K562 (cell line): ENCODE data around the gene ARL14EP. TPM values are rescaled to one million over a fixed set of nuclear protein-coding genes. Genes with fewer than 3 reads are reported as not detected.

Experiments used
- ATF2 ChIP-seq: sonication (generic); formaldehyde crosslinking; IDR thresholded peaks from 2 replicates; pipeline ENCODE4 v1.8.1; 2022; ENCODE audit warnings: missing genetic modification reagents
- BRF2 ChIP-seq: IDR thresholded peaks from 3 replicates; pipeline ENCODE4 v1.6.1; 2011; ENCODE audit warnings: borderline replicate concordance, mild to moderate bottlenecking; ENCODE audit not compliant: insufficient read length, insufficient read depth
- C11orf30 ChIP-seq: fragments of 450-650 bp; IDR thresholded peaks from 2 replicates; pipeline ENCODE4 v1.6.1; 2016; ENCODE audit warnings: low read depth, mild to moderate bottlenecking
- E2F8 ChIP-seq: fragments of 450-650 bp; IDR thresholded peaks from 2 replicates; pipeline ENCODE4 v1.7.1; 2018; ENCODE audit warnings: mild to moderate bottlenecking, low read depth; ENCODE audit not compliant: partially characterized antibody
- MCM7 ChIP-seq, 2 experiments: fragments of 450-650 bp; IDR thresholded peaks; 2 replicates each; pipeline ENCODE4 v1.6.1; 2016 to 2018
- PURB ChIP-seq: sonication (generic); formaldehyde crosslinking; IDR thresholded peaks from 2 replicates; pipeline ENCODE4 v1.9.0; 2021; ENCODE audit warnings: low read depth, mild to moderate bottlenecking, missing genetic modification reagents
- RNF219 ChIP-seq: fragments of 250-450 bp; sonication (Bioruptor Pico); IDR thresholded peaks from 2 replicates; pipeline ENCODE4 v1.5.0; 2022; ENCODE audit warnings: mild to moderate bottlenecking
- SOX6 ChIP-seq: fragments of 450-650 bp; IDR thresholded peaks from 2 replicates; pipeline ENCODE4 v1.6.1; 2014; ENCODE audit warnings: mild to moderate bottlenecking
- SRSF3 ChIP-seq: fragments of 200-400 bp; formaldehyde crosslinking; IDR thresholded peaks from 2 replicates; pipeline ENCODE4 v1.6.1; 2016; ENCODE audit warnings: mild to moderate bottlenecking, low read length, moderate library complexity; ENCODE audit not compliant: insufficient read depth
- STAG1 ChIP-seq: sonication (generic); formaldehyde crosslinking; IDR thresholded peaks from 2 replicates; pipeline ENCODE4 v1.5.0; 2020; ENCODE audit warnings: missing genetic modification reagents, borderline replicate concordance
- WHSC1 ChIP-seq: IDR thresholded peaks from one replicate; pipeline ENCODE4 v1.6.1; 2012; ENCODE audit warnings: low read length, control low read depth, inconsistent platforms
- ZBTB17 ChIP-seq: fragments of 450-650 bp; formaldehyde crosslinking; IDR thresholded peaks from 2 replicates; pipeline ENCODE4 v1.4.0; 2020; ENCODE audit warnings: mild to moderate bottlenecking
- ZNF740 ChIP-seq, 3 experiments: fragments of 200-800 bp in 1 of 3; sonication (Bioruptor generic) in 1 of 3; sonication (generic) in 1 of 3; formaldehyde crosslinking in 1 of 3; IDR thresholded peaks; 2 replicates each; pipeline versions ENCODE4 v1.6.1 to v1.8.0; 2016 to 2022; ENCODE audit warnings: mild to moderate bottlenecking in 2 of 3, missing compliant biosample characterization in 2 of 3, missing genetic modification characterization in 2 of 3, missing genetic modification reagents in 1 of 3
- polyA plus RNA-seq, 8 experiments: library from polyadenylated mRNA; depleted of rRNA in 4 of 8; stranded (reverse) in 5 of 8; unstranded in 3 of 8; fragments of >200 nt; fragmentation: Nextera tagmentation in 2 of 8; fragmentation: Illumina TruSeq in 1 of 8; extraction: Ambion mirVana in 2 of 8; extraction: Trizol in 1 of 8; gene quantifications; 2 replicates each; pipeline versions ENCODE4 v1.2.1 to v1.2.3, GENCODE V29; 2011 to 2014; ENCODE audit warnings: inconsistent platforms in 1 of 8, missing spikeins in 1 of 8
- total RNA-seq, 7 experiments: library from RNA; depleted of rRNA in 6 of 7; stranded (reverse); fragments of >200 nt in 6 of 7; fragmentation: Illumina TruSeq in 2 of 7; extraction: Trizol in 2 of 7; gene quantifications; 2 replicates each; pipeline versions ENCODE4 v1.2.1 to v1.2.3, GENCODE V29; 2011 to 2021; ENCODE audit warnings: low replicate concordance in 1 of 7

Gene ARL14EP
- total and polyA plus RNA-seq, 9 of the 15 experiments (the other 6 are each of a cell fraction or from before 2014, with no cell fraction given): 11.4 to 42.7 (median 25.9) TPM

GRCh38 chr11:30322826-30323710 is at the start of gene ARL14EP (continued):
- no peak for TF ChIP-seq RNF219 (CRISPR knock-in tag)
- no peak for TF ChIP-seq STAG1
- TF ChIP-seq ATF2 (CRISPR knock-in tag): no peak
- TF ChIP-seq ZNF740 (CRISPR knock-in tag; IDR thresholded peaks at IDR 0.05): peak; percentile 65; the same call in 1 of the 2 replicates
- TF ChIP-seq ZNF740 (tag; IDR thresholded peaks at IDR 0.05): no peak
- TF ChIP-seq WHSC1: no peak
- no peak for TF ChIP-seq SRSF3
- peak; percentile 52; the same call in 1 of the 2 replicates for TF ChIP-seq SOX6
- TF ChIP-seq BRF2: no peak
- TF ChIP-seq ZBTB17 (CRISPR knock-in tag): 0 out of 2 replicates have a peak, but pooled peaks have one; percentile 54
- no peak for TF ChIP-seq E2F8
- no peak for TF ChIP-seq MCM7 (IDR thresholded peaks at IDR 0.05)
- no peak for TF ChIP-seq PURB
- peak; percentile 81 for TF ChIP-seq C11orf30
